Cardiac fibroblast (primary cell): ENCODE data around the gene CCDC85A.

ENCODE experiments used
- DNase-seq, 2 donors: peaks; one replicate each; pipeline versions ENCODE4 v3.0.0 to v3.0.0-alpha.2; 2010; ENCODE audit warnings: low read depth in 2 of 2
- H3K4me3 ChIP-seq, 2 donors: replicated peaks in 1 of 2; 1 replicate in 1 of 2; 2 replicates in 1 of 2; pipeline ENCODE4 v1.5.1; 2011; ENCODE audit warnings: low read depth in 2 of 2, low read length in 2 of 2, mild to moderate bottlenecking in 2 of 2, moderate library complexity in 1 of 2
- TF ChIP-seq, protein P1 (sequence below): IDR thresholded peaks from one replicate; pipeline ENCODE4 v1.5.1; 2011; ENCODE audit warnings: low read depth, mild to moderate bottlenecking, low read length, inconsistent platforms

Gene CCDC85A

DNA sequence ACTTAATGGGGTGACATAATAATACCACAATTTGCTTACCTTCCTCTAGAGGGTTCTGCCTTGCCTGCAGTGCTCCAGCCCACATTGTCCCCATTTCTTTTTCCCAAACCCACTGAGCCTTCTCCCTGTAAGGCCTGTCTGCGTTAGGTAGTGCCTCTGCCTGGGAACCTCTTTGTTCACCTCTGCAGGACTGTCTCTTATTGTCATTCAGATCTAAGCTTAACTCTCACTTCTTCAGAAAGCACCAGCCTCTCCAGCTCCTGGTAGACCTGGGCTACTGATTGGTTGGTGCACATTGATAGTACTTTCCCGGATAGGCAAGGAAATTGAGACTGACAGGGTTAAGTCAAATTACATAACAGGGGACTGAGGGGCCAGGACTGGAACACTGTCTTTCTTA is 49.1 kb downstream of the CCDC85A start:
- H3K4me3 ChIP-seq: no peak overlapping the region
- TF ChIP-seq, protein P1, sequence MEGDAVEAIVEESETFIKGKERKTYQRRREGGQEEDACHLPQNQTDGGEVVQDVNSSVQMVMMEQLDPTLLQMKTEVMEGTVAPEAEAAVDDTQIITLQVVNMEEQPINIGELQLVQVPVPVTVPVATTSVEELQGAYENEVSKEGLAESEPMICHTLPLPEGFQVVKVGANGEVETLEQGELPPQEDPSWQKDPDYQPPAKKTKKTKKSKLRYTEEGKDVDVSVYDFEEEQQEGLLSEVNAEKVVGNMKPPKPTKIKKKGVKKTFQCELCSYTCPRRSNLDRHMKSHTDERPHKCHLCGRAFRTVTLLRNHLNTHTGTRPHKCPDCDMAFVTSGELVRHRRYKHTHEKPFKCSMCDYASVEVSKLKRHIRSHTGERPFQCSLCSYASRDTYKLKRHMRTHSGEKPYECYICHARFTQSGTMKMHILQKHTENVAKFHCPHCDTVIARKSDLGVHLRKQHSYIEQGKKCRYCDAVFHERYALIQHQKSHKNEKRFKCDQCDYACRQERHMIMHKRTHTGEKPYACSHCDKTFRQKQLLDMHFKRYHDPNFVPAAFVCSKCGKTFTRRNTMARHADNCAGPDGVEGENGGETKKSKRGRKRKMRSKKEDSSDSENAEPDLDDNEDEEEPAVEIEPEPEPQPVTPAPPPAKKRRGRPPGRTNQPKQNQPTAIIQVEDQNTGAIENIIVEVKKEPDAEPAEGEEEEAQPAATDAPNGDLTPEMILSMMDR: no peak
- DNase-seq: no peak

DNA sequence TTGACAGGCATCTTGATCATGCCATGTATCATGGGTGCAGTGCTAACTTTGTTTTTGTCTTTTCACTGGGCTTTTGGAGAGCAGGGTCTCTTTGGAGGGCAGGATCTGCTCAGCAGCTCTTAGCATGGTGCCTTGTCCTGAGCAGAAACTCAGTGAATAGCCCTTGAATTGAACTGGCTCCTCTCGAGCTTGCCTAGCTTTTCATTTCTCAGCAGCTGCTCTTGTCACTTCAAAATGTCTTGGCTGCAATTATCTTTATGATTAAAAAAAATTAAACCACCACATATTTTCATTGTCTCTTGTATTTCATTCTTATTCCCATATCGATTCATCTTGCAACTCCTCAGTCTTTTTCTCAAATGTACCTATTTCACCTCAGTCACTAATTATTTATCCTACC is 50.5 kb downstream of the CCDC85A start:
- TF ChIP-seq, protein P1: no peak
- DNase-seq: no peak
- no peak overlapping the region for H3K4me3 ChIP-seq

DNA sequence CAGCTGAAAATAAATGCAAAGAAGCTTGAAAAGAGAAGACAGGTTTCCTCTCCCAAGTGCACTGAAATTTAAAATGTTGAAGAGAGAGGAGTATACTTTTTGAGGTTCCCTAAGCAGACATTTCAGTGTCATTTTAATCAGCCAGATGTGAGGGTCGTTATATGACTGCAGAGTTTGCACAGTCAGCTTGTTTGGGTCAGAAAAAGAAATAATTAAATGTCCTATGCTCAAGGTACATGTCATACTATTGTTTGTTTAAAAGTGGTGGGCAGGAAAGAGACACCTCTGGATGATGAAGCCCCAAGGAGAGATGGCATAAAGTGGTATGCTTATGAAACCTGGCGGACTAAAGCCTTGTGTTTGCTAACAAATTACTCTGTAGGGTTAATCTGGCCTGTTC is 55.2 kb downstream of the CCDC85A start:
- TF ChIP-seq, protein P1: no peak
- H3K4me3 ChIP-seq: no peak overlapping the region
- DNase-seq: no peak

- TF ChIP-seq, protein P1: no peak
- peak in 1 of 2 donors; percentile 66 for DNase-seq
These were observed 55.6 kb downstream of the CCDC85A start for GRCh38 chr2:56239437-56239836.

GRCh38 chr2:56240210-56240609 is 56.4 kb downstream of the CCDC85A start:
- no peak overlapping the region for H3K4me3 ChIP-seq
- DNase-seq: no peak
- TF ChIP-seq, protein P1: no peak

More at GRCh38 chr2:56239437-56239836, 55.6 kb downstream of the CCDC85A start:
- H3K4me3 ChIP-seq: no peak overlapping the region

DNA sequence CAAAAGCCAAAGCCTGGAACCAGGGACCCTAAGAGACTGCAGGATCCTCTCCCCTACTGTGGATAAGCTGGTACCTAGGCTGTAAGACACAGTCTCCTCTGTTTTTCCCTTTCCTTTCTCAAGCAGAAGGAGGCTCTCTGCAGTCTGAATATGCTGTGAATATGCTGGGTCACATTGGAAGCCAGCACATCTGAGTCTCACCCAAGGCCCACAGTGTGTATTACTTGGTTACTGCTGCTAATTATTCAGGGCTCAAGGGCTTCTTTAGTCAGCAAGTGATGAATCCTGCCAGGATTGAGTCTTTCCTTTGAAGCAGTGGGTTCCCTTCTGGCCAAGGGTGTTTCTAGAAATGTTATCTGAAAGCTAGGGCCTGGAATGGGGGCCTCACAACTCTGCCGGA is 60.7 kb downstream of the CCDC85A start:
- TF ChIP-seq, protein P1: no peak
- no peak for DNase-seq
- H3K4me3 ChIP-seq: no peak overlapping the region

GRCh38 chr2:56244911-56245530 is 61.2 kb downstream of the CCDC85A start:
- peak; percentile 6 to 29 for DNase-seq
- TF ChIP-seq, protein P1: no peak
- no peak overlapping the region for H3K4me3 ChIP-seq
